IMR-90 (cell line): Measurements from ENCODE around the gene ESRRG. TPM values are rescaled to one million over a fixed set of nuclear protein-coding genes. Genes with fewer than 3 reads are reported as not detected.
A peak's percentile ranks its signal among the peaks of the same experiment; 100 is the strongest.

Experiments
- ATAC-seq: fragments of 200-7000 bp; cut with Tn5 transposase; 2 replicates; pipeline ENCODE4 v1.9.1; 2020; ENCODE audit warnings: low read depth, mild to moderate bottlenecking, moderate library complexity
- BruUV-seq: library from RNA; stranded (reverse); fragments of 400-500 nt; replicated peaks from 2 replicates; lab custom pipeline; 2021; lab: Mats Ljungman, UMichigan
- CTCF ChIA-PET: fragments of 300-600 bp; formaldehyde crosslinking; extraction: SDS; loops from one replicate; lab custom pipeline; 2021; ENCODE audit warnings: antibody characterized with exemption; lab: Yijun Ruan, JAX
- POLR2A ChIA-PET: fragments of 300-600 bp; sonication (Branson Sonifier 250); formaldehyde crosslinking; loops from one replicate; lab custom pipeline; 2022; ENCODE audit warnings: antibody characterized with exemption; ENCODE audit not compliant: unreplicated experiment; lab: Charles Lee
- DNase-seq: peaks from one replicate; pipeline ENCODE4 v3.0.0; 2013
- H2AFZ ChIP-seq: replicated peaks from 2 replicates; pipeline ENCODE3; 2013; ENCODE audit warnings: low read length, mild to moderate bottlenecking; ENCODE audit not compliant: poor library complexity
- H2AK5ac ChIP-seq: 2 replicates; pipeline ENCODE4 v1.6.1; 2013; ENCODE audit warnings: low read depth, low read length, inconsistent platforms
- H2AK9ac ChIP-seq: replicated peaks from 2 replicates; pipeline ENCODE3; 2013; ENCODE audit warnings: mild to moderate bottlenecking, low read depth, low read length, moderate library complexity; ENCODE audit not compliant: poor library complexity
- H2BK120ac ChIP-seq: 2 replicates; pipeline ENCODE4 v1.6.1; 2013; ENCODE audit warnings: low read depth, low read length, inconsistent platforms
- H2BK15ac ChIP-seq: 3 replicates; pipeline ENCODE4 v1.6.1; 2013; ENCODE audit warnings: low read depth, low read length, inconsistent platforms
- H2BK20ac ChIP-seq: 2 replicates; pipeline ENCODE4 v1.6.1; 2013; ENCODE audit warnings: low read depth, mild to moderate bottlenecking, inconsistent platforms, low read length, moderate library complexity
- H2BK5ac ChIP-seq: 2 replicates; pipeline ENCODE4 v1.6.1; 2013; ENCODE audit warnings: mild to moderate bottlenecking, low read depth, low read length, inconsistent platforms; ENCODE audit not compliant: poor library complexity, severe bottlenecking
- H3K14ac ChIP-seq: replicated peaks from 2 replicates; pipeline ENCODE4 v1.6.1; 2013; ENCODE audit warnings: low read depth, low read length, inconsistent platforms
- H3K18ac ChIP-seq: 2 replicates; pipeline ENCODE4 v1.6.1; 2013; ENCODE audit warnings: low read depth, low read length, control low read depth
- H3K23ac ChIP-seq: 2 replicates; pipeline ENCODE4 v1.6.1; 2013; ENCODE audit warnings: low read depth, low read length, inconsistent platforms
- H3K27ac ChIP-seq: 2 replicates; pipeline ENCODE4 v1.5.1; 2013; ENCODE audit warnings: mild to moderate bottlenecking, control low read depth, low read length; ENCODE audit not compliant: insufficient read depth
- H3K27me3 ChIP-seq: 2 replicates; pipeline ENCODE4 v1.6.1; 2013; ENCODE audit warnings: low read length; ENCODE audit not compliant: control insufficient read depth, insufficient read depth
- H3K36me3 ChIP-seq: 2 replicates; pipeline ENCODE4 v1.6.1; 2013; ENCODE audit warnings: low read length, mixed read lengths; ENCODE audit not compliant: control insufficient read depth, insufficient read depth
- H3K4ac ChIP-seq: 2 replicates; pipeline ENCODE4 v1.6.1; 2013; ENCODE audit warnings: low read depth, low read length, inconsistent platforms
- H3K4me1 ChIP-seq: 2 replicates; pipeline ENCODE4 v1.6.1; 2013; ENCODE audit warnings: low read length, mixed read lengths; ENCODE audit not compliant: control insufficient read depth, insufficient read depth
- H3K4me2 ChIP-seq: 2 replicates; pipeline ENCODE4 v1.6.1; 2013; ENCODE audit warnings: low read depth, mild to moderate bottlenecking, control low read depth, low read length, moderate library complexity
- H3K4me3 ChIP-seq: 2 replicates; pipeline ENCODE4 v1.5.1; 2013; ENCODE audit warnings: low read depth, mild to moderate bottlenecking, control low read depth, low read length, moderate library complexity; ENCODE audit not compliant: insufficient read depth
- H3K56ac ChIP-seq: 2 replicates; pipeline ENCODE4 v1.6.1; 2013; ENCODE audit warnings: low read length, inconsistent platforms; ENCODE audit not compliant: insufficient read depth; ENCODE audit errors: extremely low read depth
- H3K79me1 ChIP-seq, 2 experiments: 2 replicates each; pipeline ENCODE4 v1.6.1; 2013; ENCODE audit warnings: low read length in 2 of 2, inconsistent platforms in 1 of 2, low read depth in 1 of 2
- H3K9ac ChIP-seq: 2 replicates; pipeline ENCODE4 v1.6.1; 2013; ENCODE audit warnings: low read depth, low read length, control low read depth
- H3K9me1 ChIP-seq: 2 replicates; pipeline ENCODE4 v1.6.1; 2013; ENCODE audit warnings: low read length, inconsistent platforms; ENCODE audit not compliant: insufficient read depth
- H3K9me3 ChIP-seq: 2 replicates; pipeline ENCODE4 v1.6.1; 2013; ENCODE audit warnings: low read length; ENCODE audit not compliant: control insufficient read depth, insufficient read depth
- H4K20me1 ChIP-seq: 2 replicates; pipeline ENCODE4 v1.6.1; 2013; ENCODE audit warnings: low read length, inconsistent platforms; ENCODE audit not compliant: insufficient read depth
- H4K5ac ChIP-seq: 2 replicates; pipeline ENCODE4 v1.6.1; 2013; ENCODE audit warnings: mild to moderate bottlenecking, low read depth, low read length, control low read depth
- H4K8ac ChIP-seq, 2 experiments: 2 replicates each; pipeline ENCODE4 v1.6.1; 2013; ENCODE audit warnings: low read depth in 2 of 2, low read length in 2 of 2, control low read depth in 1 of 2, inconsistent platforms in 1 of 2
- H4K91ac ChIP-seq: 2 replicates; pipeline ENCODE4 v1.6.1; 2013; ENCODE audit warnings: low read depth, low read length, inconsistent platforms; ENCODE audit not compliant: insufficient read depth
- CEBPB ChIP-seq: IDR thresholded peaks from 2 replicates; pipeline ENCODE4 v1.6.1; 2012; ENCODE audit warnings: low read depth, low read length, improper control_type of control experiment
- CHD1 ChIP-seq: IDR thresholded peaks from 2 replicates; pipeline ENCODE4 v1.6.1; 2012; ENCODE audit warnings: low read depth, low read length, improper control_type of control experiment
- ELK1 ChIP-seq: fragments of 150-350 bp; IDR thresholded peaks from 2 replicates; pipeline ENCODE4 v1.6.1; 2016; ENCODE audit warnings: low read depth, mild to moderate bottlenecking, low read length, moderate library complexity, borderline replicate concordance
- FOS ChIP-seq: fragments of 150-350 bp; IDR thresholded peaks from 2 replicates; pipeline ENCODE4 v1.6.1; 2016; ENCODE audit warnings: low read depth, low read length
- NFE2L2 ChIP-seq: fragments of 150-350 bp; IDR thresholded peaks from 2 replicates; pipeline ENCODE4 v1.6.1; 2016; ENCODE audit warnings: low read depth, mild to moderate bottlenecking, low read length
- RAD21 ChIP-seq: IDR thresholded peaks from 2 replicates; pipeline ENCODE4 v1.6.1; 2012; ENCODE audit warnings: low read length, improper control_type of control experiment
- RFX5 ChIP-seq: IDR thresholded peaks from 2 replicates; pipeline ENCODE4 v1.8.0; 2012; ENCODE audit warnings: low read depth, mild to moderate bottlenecking, low read length, moderate library complexity
- USF2 ChIP-seq: fragments of 150-350 bp; IDR thresholded peaks from 2 replicates; pipeline ENCODE4 v1.6.1; 2017; ENCODE audit warnings: mild to moderate bottlenecking, antibody characterized with exemption, low read length, low read depth
- dilution Hi-C: fragments of 300-500 bp; cut with HindIII; formaldehyde crosslinking; loops from one replicate; pipeline ENCODE4 v1.14.3; 2018; ENCODE audit warnings: low sequenced_read_pairs; ENCODE audit not compliant: unreplicated experiment
- in situ Hi-C: fragments of 300-500 bp; cut with MboI; formaldehyde crosslinking; loops from 3 replicates; pipeline ENCODE4 v1.14.3; 2019; ENCODE audit warnings: low sequenced_read_pairs, inconsistent platforms, mixed read lengths
- intact Hi-C: fragments of 100-400 bp; cut with micrococcal nuclease; formaldehyde crosslinking; loops from 2 replicates; pipeline ENCODE4 v1.10.0; 2022
- polyA plus RNA-seq, 3 experiments: library from polyadenylated mRNA; depleted of rRNA; stranded (reverse); fragments of >200 nt; gene quantifications; 2 replicates each; pipeline ENCODE4 v1.2.3, GENCODE V29; 2012; ENCODE audit warnings: low replicate concordance in 1 of 3
- total RNA-seq: library from RNA; depleted of rRNA; stranded (reverse); fragments of >200 nt; gene quantifications from 2 replicates; pipeline ENCODE4 v1.2.3, GENCODE V29; 2012

ESRRG gene
- total and polyA plus RNA-seq, 2 of the 4 experiments (the other 2 are of a cell fraction) = 0.17 to 0.54 TPM

GRCh38 chr1:216554934-216555333, 168.3 kb downstream of the ESRRG start:
- no peak overlapping the region for H2AK9ac ChIP-seq
- no peak overlapping the region for H3K4ac ChIP-seq
- TF ChIP-seq USF2 = no peak
- TF ChIP-seq CHD1 = no peak
- no peak for TF ChIP-seq FOS
- no peak for TF ChIP-seq ELK1
- TF ChIP-seq CEBPB = 0 out of 2 replicates have a peak, but pooled peaks have one; percentile 21
- TF ChIP-seq RFX5 = no peak
- no peak for TF ChIP-seq NFE2L2
- TF ChIP-seq RAD21 = no peak
- ATAC-seq = no peak
- intact Hi-C loops = no loop called here
- peak overlapping the region; percentile 78; the same call in 1 of the 2 replicates for H3K18ac ChIP-seq
- no peak overlapping the region for H3K14ac ChIP-seq
- dilution Hi-C loops = no loop called here
- CTCF ChIA-PET = no interaction called here
- no TSS peak for BruUV-seq
- no peaks in the 10 kb centered on the region for H3K79me1 ChIP-seq
- no peaks in the 10 kb centered on the region for H3K27me3 ChIP-seq
- H3K9me3 ChIP-seq = no peaks in the 10 kb centered on the region
- in situ Hi-C loops = loop anchor here (25.0 kb wide), 1 partner anchor 568 kb away; no protein-coding TSS in a partner anchor
- H3K4me3 ChIP-seq = no peak overlapping the region
- peak overlapping the region; percentile 42; the same call in 1 of the 2 replicates for H4K5ac ChIP-seq
- H2AK5ac ChIP-seq = no peak overlapping the region
- H2BK20ac ChIP-seq = no peak overlapping the region
- 0 out of 3 replicates have a peak overlapping the region, but pooled peaks have one; percentile 24 for H2BK15ac ChIP-seq
- H4K91ac ChIP-seq = no peak overlapping the region; the same call in 1 of the 2 replicates
- no peak overlapping the region for H3K56ac ChIP-seq
- peaks cover 4% of the 10 kb centered on the region for H3K4me1 ChIP-seq
- H3K9me1 ChIP-seq = no peaks in the 10 kb centered on the region
- 0 out of 2 replicates have a peak overlapping the region, but pooled peaks have one; percentile 2 for H2BK120ac ChIP-seq
- no peak overlapping the region for H3K9ac ChIP-seq
- no peak overlapping the region for H3K27ac ChIP-seq
- H4K20me1 ChIP-seq = no peaks in the 10 kb centered on the region
- peak; percentile 10 for DNase-seq
- H3K36me3 ChIP-seq = no peaks in the 10 kb centered on the region
- H3K23ac ChIP-seq = no peak overlapping the region
- POLR2A ChIA-PET = no interaction called here
- no peak overlapping the region for H4K8ac ChIP-seq
- H3K4me2 ChIP-seq = no peak overlapping the region
- H2AFZ ChIP-seq = no peak overlapping the region
- no peak overlapping the region for H2BK5ac ChIP-seq
